Loucy (cell line): ENCODE measurements around the gene KLHL21.

Experiments used
- H2AFZ ChIP-seq: fragments of 200-600 bp; sonication (generic); 2 replicates; pipeline ENCODE4 v1.6.0; 2016; ENCODE audit warnings: antibody characterized with exemption, mild to moderate bottlenecking, low read length, moderate library complexity
- H3F3A ChIP-seq: fragments of 200-600 bp; 2 replicates; pipeline ENCODE4 v1.6.0; 2016; ENCODE audit warnings: antibody characterized with exemption, low read depth, mild to moderate bottlenecking
- H3K27me3 ChIP-seq: fragments of 200-600 bp; sonication (generic); 2 replicates; pipeline ENCODE4 v1.6.1; 2014; ENCODE audit warnings: low read length, mild to moderate bottlenecking; ENCODE audit not compliant: insufficient read depth, poor library complexity, severe bottlenecking
- H3K36me3 ChIP-seq: fragments of 200-600 bp; sonication (generic); 2 replicates; pipeline ENCODE4 v1.6.1; 2016; ENCODE audit warnings: low read length; ENCODE audit not compliant: insufficient read depth
- H3K4me1 ChIP-seq: fragments of 200-600 bp; sonication (generic); 2 replicates; pipeline ENCODE4 v1.5.1; 2014; ENCODE audit warnings: low read length, mild to moderate bottlenecking; ENCODE audit not compliant: insufficient read depth, poor library complexity, severe bottlenecking
- H3K4me2 ChIP-seq: fragments of 200-600 bp; sonication (generic); 2 replicates; pipeline ENCODE4 v1.6.0; 2014; ENCODE audit warnings: antibody characterized with exemption, low read length, low read depth, mild to moderate bottlenecking; ENCODE audit not compliant: poor library complexity, severe bottlenecking
- H3K4me3 ChIP-seq: fragments of 200-600 bp; sonication (generic); 2 replicates; pipeline ENCODE4 v1.5.1; 2014; ENCODE audit warnings: low read length, mild to moderate bottlenecking, mixed read lengths; ENCODE audit not compliant: poor library complexity, severe bottlenecking
- H3K79me2 ChIP-seq: fragments of 200-600 bp; sonication (generic); 2 replicates; pipeline ENCODE4 v1.6.1; 2014; ENCODE audit warnings: low read length; ENCODE audit not compliant: insufficient read depth
- H3K9ac ChIP-seq: fragments of 200-600 bp; sonication (generic); 2 replicates; pipeline ENCODE4 v1.6.0; 2014; ENCODE audit warnings: mild to moderate bottlenecking, low read depth, low read length, moderate library complexity; ENCODE audit not compliant: poor library complexity, severe bottlenecking
- H3K9me2 ChIP-seq: fragments of 200-600 bp; sonication (generic); replicated peaks from 2 replicates; pipeline ENCODE4 v1.6.1; 2016; ENCODE audit warnings: low read depth, low read length, mixed read lengths
- H3K9me3 ChIP-seq: fragments of 200-600 bp; sonication (generic); 2 replicates; pipeline ENCODE4 v1.6.1; 2014; ENCODE audit warnings: mild to moderate bottlenecking, antibody characterized with exemption, low read length, low read depth; ENCODE audit not compliant: insufficient read depth
- H4K20me1 ChIP-seq: fragments of 200-600 bp; sonication (generic); 2 replicates; pipeline ENCODE4 v1.6.0; 2014; ENCODE audit warnings: antibody characterized with exemption, low read length, mild to moderate bottlenecking; ENCODE audit not compliant: insufficient read depth, poor library complexity, severe bottlenecking
- EZH2phosphoT487 ChIP-seq: fragments of 200-600 bp; IDR thresholded peaks from 2 replicates; pipeline ENCODE4 v1.6.1; 2018; ENCODE audit warnings: antibody characterized with exemption, mild to moderate bottlenecking, moderate library complexity, borderline replicate concordance
- TF ChIP-seq, protein P1 (sequence below): fragments of 200-600 bp; sonication (generic); conservative IDR thresholded peaks from 2 replicates; pipeline ENCODE4 v1.5.1; 2014; ENCODE audit warnings: mild to moderate bottlenecking, antibody characterized with exemption, low read length

Gene KLHL21

DNA sequence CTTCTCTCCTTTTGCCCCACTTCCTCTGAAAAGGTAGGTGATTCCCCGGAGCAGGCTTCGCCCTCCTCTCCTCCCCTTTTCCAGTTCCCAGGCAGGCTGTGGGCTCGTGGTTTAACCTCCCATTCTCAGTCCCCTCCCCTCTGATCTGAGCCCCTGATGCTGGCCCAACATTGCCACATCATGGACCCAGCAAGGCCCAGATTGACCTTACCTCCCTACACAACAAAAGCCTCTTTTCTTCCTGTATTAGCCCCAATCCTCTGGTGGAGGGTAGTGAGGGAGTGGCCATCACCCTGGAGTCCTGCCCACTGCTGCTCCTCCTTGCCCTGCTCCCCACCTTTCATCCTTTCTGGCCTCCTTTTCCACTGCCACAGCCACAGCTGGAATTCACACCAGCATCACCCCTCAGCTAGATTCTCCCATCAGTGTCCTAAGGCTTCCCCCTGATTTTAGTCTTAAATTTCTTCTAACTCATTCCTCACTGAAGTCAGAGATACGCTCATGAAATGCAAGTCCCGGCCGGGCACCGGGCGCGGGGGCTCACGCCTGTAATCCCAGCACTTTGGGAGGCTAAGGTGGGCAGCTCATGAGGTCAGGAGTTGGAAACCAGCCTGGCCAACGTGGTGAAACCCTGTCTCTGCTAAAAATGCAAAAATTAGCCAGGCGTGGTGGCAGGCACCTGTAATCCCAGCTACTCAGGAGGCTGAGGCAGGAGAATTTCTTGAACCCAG, 29.9 kb downstream of the KLHL21 start:
- Histone ChIP-seq H3F3A (no peaks in the 10 kb centered on the region), H3K4me2 (no peak overlapping the region), H3K9me2 (no peaks in the 10 kb centered on the region), H4K20me1 (no peaks in the 10 kb centered on the region), H3K4me1 (no peaks in the 10 kb centered on the region), H3K9me3 (no peaks in the 10 kb centered on the region), H3K4me3 (no peak overlapping the region), H3K36me3 (no peaks in the 10 kb centered on the region), H3K9ac (no peak overlapping the region), H3K27me3 (no peaks in the 10 kb centered on the region), H2AFZ (peak overlapping the region; percentile 67; the same call in 1 of the 2 replicates), H3K79me2 (no peaks in the 10 kb centered on the region)
- no peak for TF ChIP-seq EZH2phosphoT487
- TF ChIP-seq, protein P1, sequence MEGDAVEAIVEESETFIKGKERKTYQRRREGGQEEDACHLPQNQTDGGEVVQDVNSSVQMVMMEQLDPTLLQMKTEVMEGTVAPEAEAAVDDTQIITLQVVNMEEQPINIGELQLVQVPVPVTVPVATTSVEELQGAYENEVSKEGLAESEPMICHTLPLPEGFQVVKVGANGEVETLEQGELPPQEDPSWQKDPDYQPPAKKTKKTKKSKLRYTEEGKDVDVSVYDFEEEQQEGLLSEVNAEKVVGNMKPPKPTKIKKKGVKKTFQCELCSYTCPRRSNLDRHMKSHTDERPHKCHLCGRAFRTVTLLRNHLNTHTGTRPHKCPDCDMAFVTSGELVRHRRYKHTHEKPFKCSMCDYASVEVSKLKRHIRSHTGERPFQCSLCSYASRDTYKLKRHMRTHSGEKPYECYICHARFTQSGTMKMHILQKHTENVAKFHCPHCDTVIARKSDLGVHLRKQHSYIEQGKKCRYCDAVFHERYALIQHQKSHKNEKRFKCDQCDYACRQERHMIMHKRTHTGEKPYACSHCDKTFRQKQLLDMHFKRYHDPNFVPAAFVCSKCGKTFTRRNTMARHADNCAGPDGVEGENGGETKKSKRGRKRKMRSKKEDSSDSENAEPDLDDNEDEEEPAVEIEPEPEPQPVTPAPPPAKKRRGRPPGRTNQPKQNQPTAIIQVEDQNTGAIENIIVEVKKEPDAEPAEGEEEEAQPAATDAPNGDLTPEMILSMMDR, result no peak

DNA sequence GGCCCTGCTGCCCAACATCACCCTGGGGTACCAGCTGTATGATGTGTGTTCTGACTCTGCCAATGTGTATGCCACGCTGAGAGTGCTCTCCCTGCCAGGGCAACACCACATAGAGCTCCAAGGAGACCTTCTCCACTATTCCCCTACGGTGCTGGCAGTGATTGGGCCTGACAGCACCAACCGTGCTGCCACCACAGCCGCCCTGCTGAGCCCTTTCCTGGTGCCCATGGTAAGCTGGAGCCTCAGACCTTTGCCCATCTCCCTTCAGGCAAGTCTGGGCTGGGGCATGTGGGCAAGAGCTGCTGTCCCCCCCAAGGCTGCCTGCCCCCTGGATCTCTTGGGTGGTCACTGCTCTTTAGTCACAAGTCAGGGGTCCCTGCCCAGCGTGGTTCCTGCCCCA, 31.7 kb downstream of the KLHL21 start:
- Histone ChIP-seq H3K9me2 (no peaks in the 10 kb centered on the region), H3K79me2 (no peaks in the 10 kb centered on the region), H3F3A (no peaks in the 10 kb centered on the region), H2AFZ (no peak overlapping the region), H3K27me3 (no peaks in the 10 kb centered on the region), H3K36me3 (no peaks in the 10 kb centered on the region), H3K4me1 (no peaks in the 10 kb centered on the region), H4K20me1 (no peaks in the 10 kb centered on the region), H3K4me2 (no peak overlapping the region), H3K9me3 (no peaks in the 10 kb centered on the region), H3K4me3 (no peak overlapping the region), H3K9ac (no peak overlapping the region)
- TF ChIP-seq EZH2phosphoT487, result no peak
- TF ChIP-seq, protein P1, result no peak

DNA sequence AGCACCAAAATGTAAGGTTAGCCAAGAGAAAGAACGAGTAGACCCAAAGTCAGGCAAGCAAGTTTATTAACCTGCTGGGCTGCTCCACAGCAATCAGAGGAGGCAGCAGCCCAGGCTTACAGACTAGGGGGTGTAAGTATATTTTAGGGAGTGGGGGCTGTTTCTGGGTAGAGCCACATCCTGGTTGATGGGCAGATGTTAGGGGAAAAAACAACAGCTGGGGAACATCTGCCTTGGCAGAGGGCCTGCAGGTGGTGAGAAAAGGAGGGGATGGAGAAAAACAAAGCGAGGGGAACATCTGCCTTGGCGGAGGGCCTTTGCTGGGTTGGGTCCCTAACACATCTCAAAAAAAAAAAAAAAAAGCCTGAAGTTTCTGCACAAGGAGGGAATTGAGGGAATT, 32.6 kb downstream of the KLHL21 start:
- Histone ChIP-seq H3K36me3 (no peaks in the 10 kb centered on the region), H3K9me2 (no peaks in the 10 kb centered on the region), H3K27me3 (no peaks in the 10 kb centered on the region), H3K79me2 (no peaks in the 10 kb centered on the region), H3K9me3 (no peaks in the 10 kb centered on the region), H3K4me1 (no peaks in the 10 kb centered on the region), H4K20me1 (no peaks in the 10 kb centered on the region), H3K4me3 (no peak overlapping the region), H3K4me2 (no peak overlapping the region), H3F3A (no peaks in the 10 kb centered on the region), H3K9ac (no peak overlapping the region), H2AFZ (no peak overlapping the region)
- no peak for TF ChIP-seq EZH2phosphoT487
- TF ChIP-seq, protein P1, result no peak
